Measurements from ENCODE around the gene GSE1. TPM values are rescaled to one million over a fixed set of nuclear protein-coding genes. Genes with fewer than 3 reads are reported as not detected.

Gene GSE1
- total RNA-seq, 1 experiment from 2014 or later = 38.4 TPM

DNA sequence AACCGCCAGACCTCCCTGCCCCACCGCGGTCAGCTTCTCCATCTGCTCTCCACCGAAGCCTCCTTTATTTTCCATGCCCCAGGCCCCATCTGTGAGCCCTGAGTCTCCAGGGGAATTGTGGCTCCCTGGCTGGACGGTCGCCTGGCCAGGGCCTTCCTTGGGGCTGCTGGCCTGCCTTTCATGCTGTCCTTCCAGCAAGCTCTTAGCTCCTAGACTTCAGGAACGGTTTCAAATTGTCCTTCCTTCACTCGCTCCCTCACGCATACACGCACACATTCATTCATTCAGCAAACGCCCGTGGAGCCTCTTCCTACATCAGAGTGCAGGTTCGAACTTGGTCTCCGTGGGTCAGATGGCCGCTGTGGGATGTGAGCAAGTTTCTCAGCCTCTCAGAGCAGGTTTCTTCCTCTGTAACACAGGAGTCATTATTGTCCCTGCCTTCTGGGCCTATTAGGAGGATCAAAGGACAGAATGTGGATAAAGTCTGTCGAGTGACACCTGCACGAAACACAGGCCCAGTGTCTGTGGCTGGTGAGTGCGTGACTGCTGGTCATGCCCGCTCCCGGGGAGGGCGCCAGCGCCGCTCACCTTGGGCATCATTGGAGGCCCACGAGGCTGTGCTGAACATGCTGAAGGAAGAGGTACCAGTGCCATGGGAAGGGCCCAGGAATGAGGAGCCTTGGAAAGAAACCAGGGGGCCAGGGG is 18.7 kb upstream of the GSE1 start:
- H3K27ac ChIP-seq (ENCODE audit: low read length) = no peak overlapping the region
- CTCF ChIA-PET = no interaction called here
- intact Hi-C loops (cut with micrococcal nuclease) = no loop called here

DNA sequence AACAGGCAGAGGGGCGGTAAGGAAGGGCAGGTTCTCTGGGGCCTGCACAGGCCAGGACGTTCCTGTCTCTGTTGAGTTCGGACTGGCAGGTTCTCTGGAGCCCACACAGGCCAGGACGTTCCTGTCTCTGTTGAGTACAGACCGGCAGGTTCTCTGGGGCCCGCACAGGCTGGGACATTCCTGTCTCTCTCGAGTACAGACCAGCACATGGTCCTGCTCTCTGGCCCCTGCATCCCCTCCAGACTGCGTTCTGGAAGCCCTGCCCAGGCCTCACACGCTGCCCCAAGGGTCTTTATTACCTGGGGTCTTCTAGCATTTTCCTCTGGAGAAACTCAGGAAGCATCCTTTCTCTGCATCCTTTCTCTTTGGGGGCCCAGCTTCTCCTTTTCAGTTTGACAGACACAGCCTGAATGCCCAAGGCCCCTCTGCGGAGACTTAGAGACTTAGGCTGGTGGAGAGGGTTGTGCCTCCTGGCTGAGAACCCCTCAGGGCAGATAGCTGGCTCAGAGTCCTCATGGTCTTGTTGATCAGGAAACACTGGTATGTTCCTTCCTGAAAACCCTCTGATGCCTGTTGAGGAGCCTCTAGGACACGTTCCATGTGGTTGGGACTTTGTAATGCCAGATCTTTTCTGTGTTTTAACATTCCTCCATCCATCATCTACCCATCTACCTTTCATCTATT is 18.0 kb upstream of the GSE1 start:
- no TSS peak for BruUV-seq (replicated peaks)
- Histone ChIP-seq H4K20me1 (ENCODE audit: low read length) (no peaks in the 10 kb centered on the region), H3K4me1 (ENCODE audit: insufficient read depth, low read length) (no peaks in the 10 kb centered on the region), H3K79me2 (ENCODE audit: low read length) (no peaks in the 10 kb centered on the region), H2AFZ (ENCODE audit: low read length) (no peak overlapping the region), H3K4me3 (ENCODE audit: low read length) (no peak overlapping the region), H3F3A (ENCODE audit: low read length, unreplicated experiment) (no peaks in the 10 kb centered on the region), H3K27me3 (ENCODE audit: low read length) (no peaks in the 10 kb centered on the region), H3K9me3 (ENCODE audit: low read length) (no peaks in the 10 kb centered on the region), H3K4me2 (ENCODE audit: low read length) (no peak overlapping the region), H3K27ac (ENCODE audit: low read length) (no peak overlapping the region), H3K9me2 (replicated peaks; ENCODE audit: low read length) (no peaks in the 10 kb centered on the region), H3K9ac (ENCODE audit: low read length) (no peak overlapping the region), H3K36me3 (ENCODE audit: low read depth, low read length) (no peaks in the 10 kb centered on the region)
- CTCF ChIA-PET = no interaction called here
- POLR2A ChIA-PET (ENCODE audit: unreplicated experiment) = no interaction called here
- intact Hi-C loops (cut with micrococcal nuclease) = no loop called here
- ATAC-seq (no peak), DNase-seq (no peak)
- TF ChIP-seq, protein P1, sequence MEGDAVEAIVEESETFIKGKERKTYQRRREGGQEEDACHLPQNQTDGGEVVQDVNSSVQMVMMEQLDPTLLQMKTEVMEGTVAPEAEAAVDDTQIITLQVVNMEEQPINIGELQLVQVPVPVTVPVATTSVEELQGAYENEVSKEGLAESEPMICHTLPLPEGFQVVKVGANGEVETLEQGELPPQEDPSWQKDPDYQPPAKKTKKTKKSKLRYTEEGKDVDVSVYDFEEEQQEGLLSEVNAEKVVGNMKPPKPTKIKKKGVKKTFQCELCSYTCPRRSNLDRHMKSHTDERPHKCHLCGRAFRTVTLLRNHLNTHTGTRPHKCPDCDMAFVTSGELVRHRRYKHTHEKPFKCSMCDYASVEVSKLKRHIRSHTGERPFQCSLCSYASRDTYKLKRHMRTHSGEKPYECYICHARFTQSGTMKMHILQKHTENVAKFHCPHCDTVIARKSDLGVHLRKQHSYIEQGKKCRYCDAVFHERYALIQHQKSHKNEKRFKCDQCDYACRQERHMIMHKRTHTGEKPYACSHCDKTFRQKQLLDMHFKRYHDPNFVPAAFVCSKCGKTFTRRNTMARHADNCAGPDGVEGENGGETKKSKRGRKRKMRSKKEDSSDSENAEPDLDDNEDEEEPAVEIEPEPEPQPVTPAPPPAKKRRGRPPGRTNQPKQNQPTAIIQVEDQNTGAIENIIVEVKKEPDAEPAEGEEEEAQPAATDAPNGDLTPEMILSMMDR (conservative IDR thresholded peaks at IDR 0.05; ENCODE audit: low read depth, low read length) = no peak
- TF ChIP-seq EZH2phosphoT487 (IDR thresholded peaks at IDR 0.05; ENCODE audit: borderline replicate concordance, low read length) = no peak
- TF ChIP-seq EZH2 (IDR thresholded peaks at IDR 0.05; ENCODE audit: low read length, unreplicated experiment) = no peak

More for the DNA sequence above, 18.7 kb upstream of the GSE1 start:
- Histone ChIP-seq H3K9me2 (replicated peaks; ENCODE audit: low read length) (no peaks in the 10 kb centered on the region), H2AFZ (ENCODE audit: low read length) (no peak overlapping the region), H4K20me1 (ENCODE audit: low read length) (no peaks in the 10 kb centered on the region), H3F3A (ENCODE audit: low read length, unreplicated experiment) (no peaks in the 10 kb centered on the region), H3K4me3 (ENCODE audit: low read length) (no peak overlapping the region), H3K79me2 (ENCODE audit: low read length) (no peaks in the 10 kb centered on the region), H3K4me2 (ENCODE audit: low read length) (no peak overlapping the region), H3K9me3 (ENCODE audit: low read length) (no peaks in the 10 kb centered on the region), H3K27me3 (ENCODE audit: low read length) (no peaks in the 10 kb centered on the region), H3K9ac (ENCODE audit: low read length) (no peak overlapping the region), H3K4me1 (ENCODE audit: insufficient read depth, low read length) (no peaks in the 10 kb centered on the region), H3K36me3 (ENCODE audit: low read depth, low read length) (no peaks in the 10 kb centered on the region)
- POLR2A ChIA-PET (ENCODE audit: unreplicated experiment) = no interaction called here
- ATAC-seq (no peak), DNase-seq (no peak)
- TF ChIP-seq EZH2phosphoT487 (IDR thresholded peaks at IDR 0.05; ENCODE audit: borderline replicate concordance, low read length) (no peak), EZH2 (IDR thresholded peaks at IDR 0.05; ENCODE audit: low read length, unreplicated experiment) (no peak)
- TF ChIP-seq, protein P1 (conservative IDR thresholded peaks at IDR 0.05; ENCODE audit: low read depth, low read length) = no peak
- no TSS peak for BruUV-seq (replicated peaks)

Data from PC-3 (cell line).